Thyroid gland (tissue), 4 donors: ENCODE measurements around the gene MYCN. TPM values are rescaled to one million over a fixed set of nuclear protein-coding genes. Genes with fewer than 3 reads are reported as not detected.

ENCODE experiments used
- DNase-seq, 2 donors: peaks; one replicate each; pipeline ENCODE4 v3.0.0-alpha.2; 2019
- H3K27ac ChIP-seq, 3 donors: fragments of 200-600 bp; sonication (generic); 1 replicate in 2 of 3; 2 replicates in 1 of 3; pipeline ENCODE4 v1.5.1; 2016 to 2019; ENCODE audit warnings: mild to moderate bottlenecking in 1 of 3, moderate library complexity in 1 of 3
- H3K27me3 ChIP-seq: fragments of 200-600 bp; sonication (generic); one replicate; pipeline ENCODE4 v1.5.1; 2019
- H3K36me3 ChIP-seq, 2 donors: fragments of 200-600 bp; sonication (generic); one replicate each; pipeline ENCODE4 v1.5.1; 2016 to 2019
- H3K4me1 ChIP-seq, 2 donors: fragments of 200-600 bp; sonication (generic); one replicate each; pipeline ENCODE4 v1.5.1; 2017 to 2019
- H3K4me3 ChIP-seq, 3 donors: fragments of 200-600 bp; sonication (generic); replicated peaks in 1 of 3; 1 replicate in 2 of 3; 2 replicates in 1 of 3; pipeline ENCODE4 v1.5.1; 2016; ENCODE audit warnings: mild to moderate bottlenecking in 1 of 3
- H3K9me3 ChIP-seq: fragments of 200-600 bp; sonication (generic); one replicate; pipeline ENCODE4 v1.5.1; 2017
- POLR2A ChIP-seq, 2 donors: fragments of 450-650 bp; IDR thresholded peaks; one replicate each; pipeline ENCODE4 v1.6.1; 2017; ENCODE audit warnings: antibody characterized with exemption in 2 of 2, mild to moderate bottlenecking in 2 of 2, moderate library complexity in 1 of 2
- WGBS, 2 donors: methylation state at CpG; one replicate each; pipeline ENCODE4 v1.1.5; 2017; 5-methylcytosine and 5-hydroxymethylcytosine counted together
- intact Hi-C: fragments of 100-400 bp; cut with DNase I; formaldehyde crosslinking; loops from one replicate; pipeline ENCODE4 v1.15.1; 2023
- total RNA-seq, 4 donors: library from RNA; depleted of rRNA; stranded (reverse); fragments of >200 nt; gene quantifications; one replicate each; pipeline ENCODE4 v1.2.3, GENCODE V29; 2016
- TF ChIP-seq, protein P1 (sequence below), 6 experiments: fragments of 200-600 bp in 3 of 6; fragments of 450-650 bp in 3 of 6; sonication (generic) in 3 of 6; IDR thresholded peaks; one replicate each; pipeline ENCODE4 v1.5.1; 2016 to 2019; ENCODE audit warnings: antibody characterized with exemption in 6 of 6, mild to moderate bottlenecking in 2 of 6, inconsistent platforms in 1 of 6, moderate library complexity in 1 of 6

The MYCN gene
- total RNA-seq, 4 donors from 2014 or later, result 5.9 to 13.3 (median 10.1) TPM

DNA sequence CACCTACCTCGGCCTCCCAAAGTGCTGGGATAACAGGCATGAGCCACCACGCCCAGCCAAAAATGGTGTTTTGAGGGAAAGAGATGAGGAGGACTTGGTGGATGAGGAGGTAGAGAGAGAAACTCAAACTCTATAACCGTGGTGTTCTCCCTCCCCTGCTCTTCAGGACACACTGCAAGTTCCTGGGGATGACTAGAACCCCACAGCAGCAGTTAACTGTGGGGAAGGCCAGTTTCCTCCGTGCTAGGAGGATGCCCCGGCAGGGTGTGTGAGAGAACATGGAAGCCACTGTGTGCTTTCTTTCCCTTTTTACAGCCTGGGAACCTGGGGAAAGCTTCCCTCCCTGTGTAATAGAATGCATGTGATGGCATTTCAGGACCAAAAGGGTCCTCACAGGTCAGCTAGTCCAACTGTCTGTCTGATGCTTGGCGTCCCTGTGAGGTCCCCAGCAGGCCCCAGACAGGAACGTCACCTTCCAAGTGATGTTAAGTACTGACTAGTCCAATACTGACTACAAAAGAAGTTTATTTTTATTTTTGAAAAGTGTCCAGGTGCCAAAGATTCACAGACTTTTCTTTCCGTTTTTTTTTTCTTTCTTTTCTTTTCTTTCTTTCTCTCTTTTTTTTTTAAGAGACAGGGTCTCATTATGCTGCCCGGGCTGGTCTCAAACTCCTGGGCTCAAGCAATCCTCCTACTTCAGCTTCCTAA is 38.9 kb downstream of the MYCN start:
- Histone ChIP-seq H3K4me3 (no peak overlapping the region), H3K27me3 (no peaks in the 10 kb centered on the region), H3K9me3 (no peaks in the 10 kb centered on the region), H3K4me1 (no peaks in the 10 kb centered on the region), H3K36me3 (no peaks in the 10 kb centered on the region), H3K27ac (no peak overlapping the region)
- DNase-seq, result no peak
- no peak for TF ChIP-seq POLR2A (IDR thresholded peaks at IDR 0.05)
- TF ChIP-seq, protein P1, sequence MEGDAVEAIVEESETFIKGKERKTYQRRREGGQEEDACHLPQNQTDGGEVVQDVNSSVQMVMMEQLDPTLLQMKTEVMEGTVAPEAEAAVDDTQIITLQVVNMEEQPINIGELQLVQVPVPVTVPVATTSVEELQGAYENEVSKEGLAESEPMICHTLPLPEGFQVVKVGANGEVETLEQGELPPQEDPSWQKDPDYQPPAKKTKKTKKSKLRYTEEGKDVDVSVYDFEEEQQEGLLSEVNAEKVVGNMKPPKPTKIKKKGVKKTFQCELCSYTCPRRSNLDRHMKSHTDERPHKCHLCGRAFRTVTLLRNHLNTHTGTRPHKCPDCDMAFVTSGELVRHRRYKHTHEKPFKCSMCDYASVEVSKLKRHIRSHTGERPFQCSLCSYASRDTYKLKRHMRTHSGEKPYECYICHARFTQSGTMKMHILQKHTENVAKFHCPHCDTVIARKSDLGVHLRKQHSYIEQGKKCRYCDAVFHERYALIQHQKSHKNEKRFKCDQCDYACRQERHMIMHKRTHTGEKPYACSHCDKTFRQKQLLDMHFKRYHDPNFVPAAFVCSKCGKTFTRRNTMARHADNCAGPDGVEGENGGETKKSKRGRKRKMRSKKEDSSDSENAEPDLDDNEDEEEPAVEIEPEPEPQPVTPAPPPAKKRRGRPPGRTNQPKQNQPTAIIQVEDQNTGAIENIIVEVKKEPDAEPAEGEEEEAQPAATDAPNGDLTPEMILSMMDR (IDR thresholded peaks at IDR 0.05), result no peak
- 73 to 81% methylated on average over 9 of the region's 9 CpGs for whole genome bisulfite sequencing, 2 donors
- intact Hi-C loops, result no loop called here

DNA sequence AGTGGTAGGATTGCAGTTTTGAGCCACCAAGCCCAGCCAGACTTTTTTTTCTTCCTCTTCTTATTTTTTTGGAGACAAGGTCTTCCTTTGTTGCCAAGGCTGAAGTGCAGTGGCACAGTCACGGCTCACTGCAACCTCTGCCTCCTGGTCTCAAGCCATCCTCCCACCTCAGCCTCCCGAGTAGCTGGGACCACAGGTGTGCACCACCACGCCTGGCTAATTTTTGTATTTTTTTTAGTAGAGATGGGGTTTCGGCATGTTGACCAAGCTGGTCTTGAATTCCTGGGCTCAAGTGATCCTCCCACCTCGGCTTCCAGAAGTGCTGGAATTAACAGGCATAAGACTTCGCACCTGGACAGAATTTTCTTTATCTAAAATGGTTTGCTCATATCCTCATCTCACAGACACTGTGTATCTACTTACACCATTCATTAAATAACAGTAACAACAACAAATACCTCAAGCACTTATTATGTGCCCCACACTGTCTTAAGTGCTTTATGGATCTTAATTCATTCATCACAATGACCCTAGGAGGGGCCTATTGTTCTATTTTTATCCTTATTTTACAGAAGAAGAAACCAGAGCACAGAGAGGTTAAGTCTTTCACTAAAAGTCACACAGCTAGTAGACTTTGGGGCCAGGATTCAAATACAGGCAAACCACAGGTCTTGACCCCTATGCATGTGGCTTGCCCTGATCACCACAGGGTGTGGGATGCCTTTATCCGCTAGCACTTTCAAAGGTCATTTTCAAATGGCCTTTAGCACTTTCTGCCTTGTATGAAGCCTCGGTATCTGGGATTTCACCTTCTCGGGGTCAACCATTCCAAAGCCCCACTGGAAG is 39.6 kb downstream of the MYCN start:
- WGBS, 2 donors, result 84 to 86% methylated on average over 9 of the region's 9 CpGs
- DNase-seq, result no peak
- no peak overlapping the region for H3K4me3 ChIP-seq
- intact Hi-C loops, result no loop called here
- H3K9me3 ChIP-seq, result no peaks in the 10 kb centered on the region
- H3K4me1 ChIP-seq, result no peaks in the 10 kb centered on the region
- TF ChIP-seq POLR2A (IDR thresholded peaks at IDR 0.05), result no peak
- TF ChIP-seq, protein P1 (IDR thresholded peaks at IDR 0.05), result no peak
- H3K36me3 ChIP-seq, result no peaks in the 10 kb centered on the region
- H3K27ac ChIP-seq, result no peak overlapping the region
- H3K27me3 ChIP-seq, result no peaks in the 10 kb centered on the region

DNA sequence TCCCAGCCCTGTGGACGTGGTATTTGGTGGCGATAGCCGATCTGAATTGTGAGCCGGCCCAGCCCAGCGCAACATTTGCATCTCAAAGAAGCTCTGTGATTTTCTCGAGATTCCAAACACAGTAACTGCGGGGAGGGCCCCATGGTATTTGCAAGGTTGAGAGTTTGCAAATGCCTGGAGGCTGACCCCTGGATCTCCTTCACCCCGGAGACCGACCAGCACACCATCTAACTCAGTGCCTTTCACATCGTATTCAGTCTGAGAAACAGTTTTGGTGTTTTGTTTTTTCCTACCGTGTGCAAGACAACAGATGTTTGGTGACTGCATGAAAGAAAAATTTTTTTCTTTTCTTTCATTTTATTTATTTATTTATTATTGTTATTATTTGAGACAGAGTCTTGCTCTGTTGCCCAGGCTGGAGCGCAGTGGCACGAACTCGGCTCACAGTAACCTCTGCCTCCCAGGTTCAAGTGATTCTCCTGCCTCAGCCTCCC is 40.3 kb downstream of the MYCN start:
- Histone ChIP-seq H3K27me3 (no peaks in the 10 kb centered on the region), H3K4me1 (no peaks in the 10 kb centered on the region), H3K9me3 (no peaks in the 10 kb centered on the region), H3K36me3 (no peaks in the 10 kb centered on the region), H3K4me3 (no peak overlapping the region), H3K27ac (no peak overlapping the region)
- no peak for TF ChIP-seq POLR2A (IDR thresholded peaks at IDR 0.05)
- TF ChIP-seq, protein P1 (IDR thresholded peaks at IDR 0.05), result no peak
- intact Hi-C loops, result no loop called here
- DNase-seq, result no peak
- WGBS, 2 donors, result 85 to 90% methylated on average over 14 of the region's 14 CpGs

DNA sequence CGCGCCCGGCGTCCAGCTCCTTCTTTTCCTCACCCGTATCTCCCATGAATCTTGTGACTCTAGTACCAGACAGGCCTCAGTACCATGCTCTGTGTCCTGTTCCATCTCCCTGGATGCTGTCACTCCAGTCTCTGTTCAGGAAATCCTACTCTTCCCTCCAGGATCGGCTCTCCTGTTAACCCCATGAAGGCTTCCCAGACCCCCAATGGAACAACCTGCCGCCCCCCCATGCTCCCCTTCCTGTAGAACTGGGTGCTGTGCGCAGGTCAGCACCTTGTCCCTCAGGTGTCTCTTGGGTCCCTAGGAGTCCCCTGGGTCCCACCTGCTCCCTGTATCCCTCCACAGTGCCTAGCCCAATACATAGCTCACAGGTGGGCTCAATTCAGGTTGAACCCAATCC is 41.3 kb downstream of the MYCN start:
- WGBS, 2 donors, result 96 to 99% methylated on average over 7 to 8 of the region's 8 CpGs
- TF ChIP-seq POLR2A (IDR thresholded peaks at IDR 0.05), result no peak
- TF ChIP-seq, protein P1 (IDR thresholded peaks at IDR 0.05), result no peak
- no peaks in the 10 kb centered on the region for H3K27me3 ChIP-seq
- no peak for DNase-seq
- intact Hi-C loops, result no loop called here
- H3K4me1 ChIP-seq, result no peaks in the 10 kb centered on the region
- no peaks in the 10 kb centered on the region for H3K9me3 ChIP-seq
- H3K27ac ChIP-seq, result no peak overlapping the region
- no peak overlapping the region for H3K4me3 ChIP-seq
- no peaks in the 10 kb centered on the region for H3K36me3 ChIP-seq
